ENCODE results near the gene KISS1.

Gene KISS1

DNA sequence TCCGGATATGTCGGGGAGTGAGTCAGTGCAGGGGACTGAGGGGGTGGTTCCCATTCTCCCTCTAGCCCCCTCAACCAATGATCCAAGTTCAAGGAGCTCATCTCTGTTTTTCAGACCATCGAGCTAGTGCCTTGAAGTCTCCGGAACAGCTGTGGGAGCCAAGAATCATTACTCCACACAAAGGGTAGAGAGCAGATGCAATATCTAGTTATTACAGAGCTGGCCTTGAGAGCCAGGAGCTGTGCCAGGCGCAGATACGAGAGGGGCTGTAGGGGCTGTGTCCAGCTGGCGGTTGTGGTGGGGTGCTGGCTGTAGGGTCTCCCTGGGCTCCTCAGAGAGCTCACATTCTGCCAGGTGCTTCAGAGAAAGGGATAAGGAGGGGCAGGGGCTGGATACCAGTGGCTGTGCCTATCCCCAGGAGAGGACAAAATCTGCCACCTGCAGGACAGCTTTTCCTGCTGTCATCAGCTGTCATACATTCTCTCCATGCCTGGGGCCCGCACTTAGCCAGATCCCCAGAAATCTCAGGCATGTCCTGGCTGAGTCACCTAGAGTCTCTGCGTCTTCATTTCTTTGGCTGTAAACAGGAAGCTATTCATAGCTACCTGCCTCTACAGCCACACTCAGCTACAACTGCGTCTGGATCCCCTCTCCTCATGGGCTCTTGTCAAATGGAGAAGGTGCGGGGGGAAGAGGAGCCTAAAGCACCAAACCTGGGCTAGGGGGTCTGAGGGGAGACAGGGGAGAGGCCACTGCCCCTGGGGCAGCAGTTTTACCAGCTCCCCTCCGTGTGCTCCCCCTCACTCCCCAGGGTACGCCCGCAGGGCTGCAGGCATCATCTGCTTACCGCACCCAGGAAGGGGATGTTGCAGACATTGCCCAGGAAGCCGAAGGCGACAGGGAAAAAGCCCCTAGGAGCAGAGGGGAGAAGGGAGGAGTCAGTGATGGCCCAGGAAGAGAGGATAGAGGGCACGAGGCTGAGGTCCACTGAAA, 2.4 kb upstream of the KISS1 start:
- TF ChIP-seq, protein P1, sequence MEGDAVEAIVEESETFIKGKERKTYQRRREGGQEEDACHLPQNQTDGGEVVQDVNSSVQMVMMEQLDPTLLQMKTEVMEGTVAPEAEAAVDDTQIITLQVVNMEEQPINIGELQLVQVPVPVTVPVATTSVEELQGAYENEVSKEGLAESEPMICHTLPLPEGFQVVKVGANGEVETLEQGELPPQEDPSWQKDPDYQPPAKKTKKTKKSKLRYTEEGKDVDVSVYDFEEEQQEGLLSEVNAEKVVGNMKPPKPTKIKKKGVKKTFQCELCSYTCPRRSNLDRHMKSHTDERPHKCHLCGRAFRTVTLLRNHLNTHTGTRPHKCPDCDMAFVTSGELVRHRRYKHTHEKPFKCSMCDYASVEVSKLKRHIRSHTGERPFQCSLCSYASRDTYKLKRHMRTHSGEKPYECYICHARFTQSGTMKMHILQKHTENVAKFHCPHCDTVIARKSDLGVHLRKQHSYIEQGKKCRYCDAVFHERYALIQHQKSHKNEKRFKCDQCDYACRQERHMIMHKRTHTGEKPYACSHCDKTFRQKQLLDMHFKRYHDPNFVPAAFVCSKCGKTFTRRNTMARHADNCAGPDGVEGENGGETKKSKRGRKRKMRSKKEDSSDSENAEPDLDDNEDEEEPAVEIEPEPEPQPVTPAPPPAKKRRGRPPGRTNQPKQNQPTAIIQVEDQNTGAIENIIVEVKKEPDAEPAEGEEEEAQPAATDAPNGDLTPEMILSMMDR (IDR thresholded peaks at IDR 0.05) = no peak
- peaks cover 81% of the 10 kb centered on the region for H3K27me3 Mint-ChIP-seq (ENCODE audit: low read depth, poor library complexity)
- H3K4me1 Mint-ChIP-seq = peaks cover 4% of the 10 kb centered on the region
- H3K9me3 Mint-ChIP-seq = no peaks in the 10 kb centered on the region
- H3K27ac Mint-ChIP-seq = no peak overlapping the region
- H3K36me3 Mint-ChIP-seq (ENCODE audit: low read depth) = no peaks in the 10 kb centered on the region
- H3K4me3 Mint-ChIP-seq = no peak overlapping the region
- no peak for DNase-seq

DNA sequence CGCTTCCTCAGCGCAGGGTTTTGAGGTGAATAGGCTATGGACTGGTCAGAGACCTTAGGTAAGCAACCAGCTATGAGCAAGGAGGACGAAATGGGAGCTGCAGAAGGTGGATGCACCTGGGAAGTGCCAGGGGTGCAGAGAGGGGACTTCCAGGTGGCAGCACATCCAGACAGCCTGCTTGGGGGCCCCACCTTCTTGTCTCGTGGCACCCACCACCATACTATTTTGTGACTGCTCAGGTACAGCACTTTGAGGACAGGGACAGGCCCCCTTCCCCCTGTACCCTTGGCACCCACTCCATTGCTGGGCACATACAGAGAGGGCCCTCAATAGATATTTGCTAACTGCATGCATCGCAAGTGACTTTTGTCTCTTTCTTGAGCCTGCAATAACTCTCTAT, 777 bp upstream of the KISS1 start:
- no peaks in the 10 kb centered on the region for H3K36me3 Mint-ChIP-seq (ENCODE audit: low read depth)
- H3K27me3 Mint-ChIP-seq (ENCODE audit: low read depth, poor library complexity) = peaks cover 81% of the 10 kb centered on the region
- TF ChIP-seq, protein P1 (IDR thresholded peaks at IDR 0.05) = no peak
- peaks cover 4% of the 10 kb centered on the region for H3K4me1 Mint-ChIP-seq
- H3K4me3 Mint-ChIP-seq = no peak overlapping the region
- H3K9me3 Mint-ChIP-seq = no peaks in the 10 kb centered on the region
- DNase-seq = no peak
- no peak overlapping the region for H3K27ac Mint-ChIP-seq

DNA sequence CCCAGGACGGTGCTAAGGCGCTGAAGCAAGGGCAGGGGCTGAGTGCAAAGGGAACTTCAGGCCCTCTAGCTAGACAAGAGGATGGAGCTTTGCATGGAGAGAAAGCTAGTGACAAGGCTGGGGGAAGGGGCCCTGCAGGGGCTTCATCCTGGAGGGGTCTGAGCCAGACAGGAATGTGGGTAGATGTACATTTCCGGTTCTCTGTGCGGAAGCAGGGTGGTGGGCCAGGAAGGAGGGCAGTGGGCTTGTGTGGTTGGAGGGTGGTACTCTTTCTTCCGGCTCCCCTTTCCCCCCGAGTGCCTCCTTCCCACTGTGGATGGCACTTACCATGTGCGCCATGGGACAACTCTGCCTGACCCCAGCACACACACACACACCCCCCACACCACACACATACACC, 1.5 kb downstream of the KISS1 start:
- H3K36me3 Mint-ChIP-seq (ENCODE audit: low read depth) = no peaks in the 10 kb centered on the region
- H3K4me1 Mint-ChIP-seq = peaks cover 21% of the 10 kb centered on the region
- no peaks in the 10 kb centered on the region for H3K9me3 Mint-ChIP-seq
- TF ChIP-seq, protein P1 (IDR thresholded peaks at IDR 0.05) = no peak
- no peak overlapping the region for H3K4me3 Mint-ChIP-seq
- H3K27ac Mint-ChIP-seq = no peak overlapping the region
- peaks cover 91% of the 10 kb centered on the region for H3K27me3 Mint-ChIP-seq (ENCODE audit: low read depth, poor library complexity)
- no peak for DNase-seq

DNA sequence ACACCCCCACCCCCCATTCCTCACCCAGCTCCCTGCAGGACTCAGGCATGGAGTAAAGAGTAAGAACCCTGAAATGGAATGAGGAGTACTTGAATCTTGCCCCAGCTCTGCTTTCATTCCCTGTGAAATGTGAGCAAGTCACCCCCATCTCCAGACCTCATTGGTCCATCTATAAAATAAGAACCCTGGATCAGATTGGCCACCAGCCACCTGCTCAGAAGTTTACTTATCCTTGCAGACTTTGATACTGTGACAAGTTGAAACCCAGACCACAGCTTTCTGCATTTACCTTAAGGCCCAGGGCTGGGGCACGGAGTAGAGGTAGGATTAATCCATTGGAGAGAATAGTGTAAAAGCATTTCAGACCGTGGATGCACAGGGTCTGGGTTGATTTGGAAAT, 2.2 kb downstream of the KISS1 start:
- peaks cover 28% of the 10 kb centered on the region for H3K4me1 Mint-ChIP-seq
- H3K36me3 Mint-ChIP-seq (ENCODE audit: low read depth) = no peaks in the 10 kb centered on the region
- DNase-seq = no peak
- TF ChIP-seq, protein P1 (IDR thresholded peaks at IDR 0.05) = no peak
- no peak overlapping the region for H3K4me3 Mint-ChIP-seq
- peaks cover 93% of the 10 kb centered on the region for H3K27me3 Mint-ChIP-seq (ENCODE audit: low read depth, poor library complexity)
- H3K27ac Mint-ChIP-seq = no peak overlapping the region
- no peaks in the 10 kb centered on the region for H3K9me3 Mint-ChIP-seq

DNA sequence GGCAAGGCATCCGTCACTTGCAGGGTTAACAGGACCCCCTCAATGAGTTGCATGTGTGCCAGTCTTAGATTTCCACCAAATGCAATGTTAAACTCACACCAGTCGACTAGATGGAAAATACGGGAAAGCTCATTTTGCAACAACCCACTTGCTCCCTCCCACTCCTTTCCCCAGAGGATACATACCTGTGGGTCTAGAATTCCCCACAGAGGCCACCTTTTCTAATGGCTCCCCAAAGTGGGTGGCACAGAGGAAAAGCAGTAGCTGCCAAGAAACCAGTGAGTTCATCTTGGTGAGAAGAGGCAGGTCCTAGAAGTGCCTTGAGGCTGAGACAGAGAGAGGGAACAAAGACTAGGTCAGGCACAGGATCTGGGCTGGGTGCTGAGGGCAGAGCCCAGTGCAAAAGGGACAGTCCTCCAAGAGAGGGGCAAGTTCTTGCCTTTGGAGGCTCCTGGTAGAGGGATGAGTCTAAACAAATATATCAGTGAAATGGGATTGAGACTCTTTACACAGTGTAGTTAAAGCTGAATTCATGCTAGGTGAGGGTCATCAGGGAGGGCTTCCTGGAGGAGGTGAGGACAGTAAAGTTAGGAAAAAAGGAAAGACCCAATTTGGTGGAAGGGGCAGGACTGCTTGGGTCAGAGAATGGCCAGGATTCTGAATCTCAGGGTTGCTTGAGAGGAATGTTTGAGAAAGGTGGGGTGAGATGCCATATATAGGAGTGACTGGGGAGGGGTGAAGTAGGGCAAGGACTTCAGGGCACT, 3.5 kb downstream of the KISS1 start:
- Mint-ChIP-seq H3K4me1 (peaks cover 30% of the 10 kb centered on the region), H3K4me3 (no peak overlapping the region), H3K9me3 (no peaks in the 10 kb centered on the region), H3K27me3 (ENCODE audit: low read depth, poor library complexity) (peaks cover 93% of the 10 kb centered on the region), H3K36me3 (ENCODE audit: low read depth) (no peaks in the 10 kb centered on the region), H3K27ac (no peak overlapping the region)
- TF ChIP-seq, protein P1 (IDR thresholded peaks at IDR 0.05) = no peak
- no peak for DNase-seq
